Bronchial epithelial cell (primary cell): Measurements from ENCODE around the gene ANGPTL8. TPM values are rescaled to one million over a fixed set of nuclear protein-coding genes. Genes with fewer than 3 reads are reported as not detected.

Source experiments
- DNase-seq: peaks from one replicate; pipeline ENCODE4 v3.0.0-alpha.2; 2010; ENCODE audit warnings: low read depth
- FAIRE-seq: peaks from 2 replicates; lab custom pipeline; 2011; peaks lifted over from hg19 to GRCh38; lab: Jason Lieb, UNC
- H3K27me3 ChIP-seq: 2 replicates; pipeline ENCODE4 v1.5.1; 2011; ENCODE audit warnings: low read length; ENCODE audit not compliant: control insufficient read depth, insufficient read depth
- H3K36me3 ChIP-seq: 2 replicates; pipeline ENCODE4 v1.5.1; 2011; ENCODE audit warnings: low read length; ENCODE audit not compliant: control insufficient read depth, insufficient read depth
- H3K4me3 ChIP-seq: 2 replicates; pipeline ENCODE4 v1.5.1; 2011; ENCODE audit warnings: mild to moderate bottlenecking, low read depth, low read length, control low read depth
- total RNA-seq: library from RNA; depleted of rRNA; stranded (reverse); fragments of >200 nt; gene quantifications from 2 replicates; pipeline ENCODE4 v1.2.1, GENCODE V29; 2014
- TF ChIP-seq, protein P1 (sequence below): IDR thresholded peaks from 2 replicates; pipeline ENCODE4 v1.5.1; 2011; ENCODE audit warnings: mild to moderate bottlenecking, moderate library complexity, low read length, control low read depth, inconsistent platforms; ENCODE audit not compliant: insufficient read depth, severe bottlenecking

ANGPTL8 gene
- total RNA-seq, 1 donor from 2014 or later = not detected

DNA sequence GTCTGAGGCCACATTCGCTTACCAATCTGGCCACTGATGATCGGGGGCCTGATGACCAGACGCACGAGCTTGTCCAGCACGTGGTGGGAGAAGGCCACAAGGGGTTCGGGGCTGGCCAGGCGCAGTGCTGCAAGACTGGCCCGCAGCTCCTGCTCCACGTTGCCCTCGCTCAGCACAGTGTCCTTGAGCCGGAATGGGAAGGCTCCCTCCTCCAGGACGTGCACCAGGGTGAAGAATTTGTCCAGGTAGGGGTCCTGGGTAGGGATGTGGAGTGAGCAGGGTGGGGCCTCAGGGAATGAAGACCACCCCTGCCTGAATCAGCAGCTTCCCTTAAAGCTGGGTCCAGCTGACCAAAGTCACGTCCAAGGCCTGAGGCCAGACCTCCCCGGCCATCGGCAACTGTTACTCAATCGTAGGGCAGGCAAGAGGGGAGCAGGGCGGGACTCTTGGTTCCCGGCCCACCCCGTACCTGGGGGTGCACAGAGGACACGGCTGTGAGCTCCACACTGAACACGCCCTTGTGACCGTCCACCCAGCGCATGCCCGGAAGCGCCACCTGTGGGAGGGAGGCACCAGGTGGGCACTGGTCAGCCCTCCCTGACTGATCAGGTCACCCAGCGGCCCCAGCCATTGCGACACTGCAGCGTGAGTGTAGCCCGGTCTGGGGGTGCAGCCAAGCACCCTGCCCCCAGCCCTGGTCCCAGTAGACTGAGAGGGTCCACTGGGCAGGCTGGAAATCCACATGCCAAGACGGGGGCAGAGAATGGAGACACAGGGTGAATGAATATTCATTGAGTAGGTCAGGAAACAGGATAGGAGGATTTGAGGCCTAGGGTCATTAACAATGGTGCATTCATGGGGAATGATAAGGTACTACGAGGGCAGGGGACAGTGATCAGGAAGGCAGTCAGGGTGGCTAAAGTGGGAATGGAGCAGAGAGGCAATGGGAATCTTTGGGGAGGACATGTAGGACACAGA, 2.8 kb upstream of the ANGPTL8 start:
- TF ChIP-seq, protein P1, sequence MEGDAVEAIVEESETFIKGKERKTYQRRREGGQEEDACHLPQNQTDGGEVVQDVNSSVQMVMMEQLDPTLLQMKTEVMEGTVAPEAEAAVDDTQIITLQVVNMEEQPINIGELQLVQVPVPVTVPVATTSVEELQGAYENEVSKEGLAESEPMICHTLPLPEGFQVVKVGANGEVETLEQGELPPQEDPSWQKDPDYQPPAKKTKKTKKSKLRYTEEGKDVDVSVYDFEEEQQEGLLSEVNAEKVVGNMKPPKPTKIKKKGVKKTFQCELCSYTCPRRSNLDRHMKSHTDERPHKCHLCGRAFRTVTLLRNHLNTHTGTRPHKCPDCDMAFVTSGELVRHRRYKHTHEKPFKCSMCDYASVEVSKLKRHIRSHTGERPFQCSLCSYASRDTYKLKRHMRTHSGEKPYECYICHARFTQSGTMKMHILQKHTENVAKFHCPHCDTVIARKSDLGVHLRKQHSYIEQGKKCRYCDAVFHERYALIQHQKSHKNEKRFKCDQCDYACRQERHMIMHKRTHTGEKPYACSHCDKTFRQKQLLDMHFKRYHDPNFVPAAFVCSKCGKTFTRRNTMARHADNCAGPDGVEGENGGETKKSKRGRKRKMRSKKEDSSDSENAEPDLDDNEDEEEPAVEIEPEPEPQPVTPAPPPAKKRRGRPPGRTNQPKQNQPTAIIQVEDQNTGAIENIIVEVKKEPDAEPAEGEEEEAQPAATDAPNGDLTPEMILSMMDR = no peak
- no peak for DNase-seq
- no peaks in the 10 kb centered on the region for H3K27me3 ChIP-seq
- H3K4me3 ChIP-seq = no peak overlapping the region
- FAIRE-seq = no peak
- H3K36me3 ChIP-seq = peaks cover 48% of the 10 kb centered on the region

DNA sequence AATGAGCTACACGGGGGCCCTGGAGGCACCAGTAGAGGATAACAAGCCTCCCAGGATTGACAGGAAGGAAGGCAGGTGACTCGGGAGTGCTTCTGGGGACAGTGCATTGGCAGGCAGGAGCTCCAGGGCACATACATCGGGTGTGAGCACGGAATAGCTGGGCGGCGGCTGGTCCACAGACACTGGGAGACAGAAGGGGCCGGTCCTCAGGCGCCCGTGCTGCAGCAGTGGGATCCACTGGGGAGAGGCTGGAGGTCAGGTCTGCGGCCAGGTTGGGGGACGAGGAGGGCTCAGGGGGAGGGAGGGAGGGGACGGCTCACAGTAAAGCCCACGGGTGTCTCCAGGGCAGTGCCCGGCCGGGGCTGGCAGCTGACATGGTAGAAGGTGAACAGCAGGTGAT, 2.1 kb upstream of the ANGPTL8 start:
- FAIRE-seq (no peak), DNase-seq (no peak)
- peaks cover 44% of the 10 kb centered on the region for H3K36me3 ChIP-seq

DNA sequence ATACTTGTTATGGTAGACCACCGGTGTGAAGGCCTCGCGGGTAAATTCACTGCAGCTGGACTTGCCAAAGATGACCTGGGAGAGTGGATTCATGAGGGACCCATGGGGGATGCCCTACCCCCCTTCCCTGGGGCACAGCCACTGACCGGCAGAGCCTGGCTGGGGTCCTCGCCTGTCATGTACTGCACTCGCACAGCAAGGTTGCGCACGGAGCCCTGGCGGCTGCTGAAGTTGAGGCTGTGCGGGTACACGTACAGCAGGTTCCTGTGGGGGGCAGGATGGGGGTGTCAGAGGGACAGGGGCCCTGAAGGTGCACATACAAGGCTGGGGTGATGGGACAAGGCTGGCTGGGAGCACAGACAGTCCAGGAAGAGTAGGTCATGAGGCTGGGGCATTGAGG, 1.4 kb upstream of the ANGPTL8 start:
- H3K36me3 ChIP-seq = peaks cover 43% of the 10 kb centered on the region
- TF ChIP-seq, protein P1 = no peak
- DNase-seq (no peak), FAIRE-seq (no peak)
- no peaks in the 10 kb centered on the region for H3K27me3 ChIP-seq
- no peak overlapping the region for H3K4me3 ChIP-seq

More for the DNA sequence above, 2.1 kb upstream of the ANGPTL8 start:
- Histone ChIP-seq H3K27me3 (no peaks in the 10 kb centered on the region), H3K4me3 (no peak overlapping the region)
- TF ChIP-seq, protein P1 = no peak

DNA sequence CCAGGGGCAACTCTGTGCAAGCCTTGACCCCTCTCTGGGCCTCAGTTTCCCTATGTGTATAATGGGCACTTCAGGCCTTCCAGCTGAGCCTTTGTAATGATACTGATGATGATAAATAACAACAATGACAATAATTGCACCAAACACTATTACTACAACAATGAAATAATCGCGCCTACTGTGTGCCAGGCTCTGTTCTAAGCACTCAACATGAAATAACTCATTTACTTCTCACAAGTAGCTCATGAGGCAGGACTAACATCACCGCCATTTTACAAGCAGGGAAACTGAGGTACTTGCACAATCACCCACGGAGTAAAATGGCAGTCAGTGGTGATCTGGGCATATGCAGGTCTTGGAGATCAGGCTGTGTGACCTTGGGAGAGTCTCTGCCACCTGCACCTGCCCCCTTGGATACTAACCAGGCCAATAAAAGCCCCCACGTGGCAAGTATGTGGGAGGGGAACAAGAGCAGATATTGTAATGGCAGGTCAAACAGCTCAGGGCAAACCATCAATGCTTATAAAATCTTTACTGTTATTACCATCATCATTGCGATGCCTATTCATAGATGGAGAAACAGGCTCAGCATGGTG, 540 bp upstream of the ANGPTL8 start:
- TF ChIP-seq, protein P1 = no peak
- no peak overlapping the region for H3K4me3 ChIP-seq
- FAIRE-seq (no peak), DNase-seq (no peak)
- H3K27me3 ChIP-seq = no peaks in the 10 kb centered on the region
- peaks cover 44% of the 10 kb centered on the region for H3K36me3 ChIP-seq

DNA sequence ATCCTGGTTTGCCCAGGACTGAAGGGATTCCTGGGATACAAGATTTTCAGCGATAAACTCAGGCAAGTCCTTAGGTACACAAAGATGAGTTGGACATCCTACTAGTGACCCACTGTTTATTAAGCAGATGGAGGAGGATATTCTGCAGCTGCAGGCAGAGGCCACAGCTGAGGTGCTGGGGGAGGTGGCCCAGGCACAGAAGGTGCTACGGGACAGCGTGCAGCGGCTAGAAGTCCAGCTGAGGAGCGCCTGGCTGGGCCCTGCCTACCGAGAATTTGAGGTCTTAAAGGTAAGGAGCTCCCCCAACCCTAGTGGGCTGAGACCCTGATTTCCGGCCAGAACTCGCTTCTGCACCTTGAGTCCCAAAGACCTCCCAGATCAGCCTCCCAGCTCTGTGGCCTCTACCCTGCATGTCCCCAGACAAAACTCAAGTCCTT, 607 bp downstream of the ANGPTL8 start:
- FAIRE-seq (no peak), DNase-seq (no peak)
- TF ChIP-seq, protein P1 = no peak
- Histone ChIP-seq H3K36me3 (peaks cover 43% of the 10 kb centered on the region), H3K27me3 (no peaks in the 10 kb centered on the region), H3K4me3 (no peak overlapping the region)
